Uterus (tissue), 4 donors: ENCODE measurements around the gene CHTF8. TPM values are rescaled to one million over a fixed set of nuclear protein-coding genes. Genes with fewer than 3 reads are reported as not detected.

Source experiments
- DNase-seq, 2 donors: peaks; one replicate each; pipeline ENCODE4 v3.0.0-alpha.2; 2019 to 2020
- H3K27ac ChIP-seq, 2 donors: fragments of 200-600 bp; sonication (generic); 1 replicate in 1 of 2; 2 replicates in 1 of 2; pipeline ENCODE4 v1.5.1; 2016 to 2018
- H3K27me3 ChIP-seq, 2 donors: fragments of 200-600 bp; sonication (generic); one replicate each; pipeline ENCODE4 v1.5.1; 2018 to 2019; ENCODE audit warnings: control low read depth in 1 of 2
- H3K36me3 ChIP-seq, 2 donors: fragments of 200-600 bp; sonication (generic); one replicate each; pipeline ENCODE4 v1.5.1; 2019; ENCODE audit warnings: control low read depth in 1 of 2
- H3K4me1 ChIP-seq, 2 donors: fragments of 200-600 bp; sonication (generic); one replicate each; pipeline ENCODE4 v1.5.1; 2018 to 2019; ENCODE audit warnings: control low read depth in 1 of 2
- H3K4me3 ChIP-seq, 2 donors: fragments of 200-600 bp; sonication (generic); 1 replicate in 1 of 2; 2 replicates in 1 of 2; pipeline ENCODE4 v1.5.1; 2018 to 2019; ENCODE audit warnings: mild to moderate bottlenecking in 1 of 2
- H3K9me3 ChIP-seq, 2 donors: fragments of 200-600 bp; sonication (generic); one replicate each; pipeline ENCODE4 v1.5.1; 2019; ENCODE audit warnings: control low read depth in 1 of 2
- CTCF ChIP-seq, 4 experiments: fragments of 200-600 bp in 2 of 4; fragments of 450-650 bp in 2 of 4; sonication (generic) in 2 of 4; IDR thresholded peaks; one replicate each; pipeline ENCODE4 v1.5.1; 2016 to 2019; ENCODE audit warnings: antibody characterized with exemption in 4 of 4, mild to moderate bottlenecking in 2 of 4, moderate library complexity in 1 of 4
- POLR2A ChIP-seq, 2 donors: fragments of 450-650 bp; IDR thresholded peaks; one replicate each; pipeline ENCODE4 v1.6.1; 2016; ENCODE audit warnings: antibody characterized with exemption in 2 of 2, mild to moderate bottlenecking in 1 of 2, moderate library complexity in 1 of 2
- intact Hi-C: fragments of 100-400 bp; cut with DNase I; formaldehyde crosslinking; loops from one replicate; pipeline ENCODE4 v1.15.1; 2023; ENCODE audit warnings: low total_unique reads
- total RNA-seq, 4 donors: library from RNA; depleted of rRNA in 3 of 4; stranded (reverse); fragments of >200 nt in 3 of 4; gene quantifications; one replicate each; pipeline versions ENCODE4 v1.1.0 to v1.2.4, GENCODE V29; 2014 to 2023
- donor health status: DM: yes; HTN: yes; CAD: no.

Gene CHTF8
- 100 to 1,000 TPM in 1 of 4 donors, 10 to 100 TPM in 3; 29.7 to 120 (median 65.3) TPM for total RNA-seq

GRCh38 chr16:69132424-69133252, at the start of gene CHTF8, which contains the start of gene UTP4:
Gene CHTF8 (minus strand): TSS chr16:69132588. CDS start chr16:69121458, 11,130 bp downstream.
Gene UTP4 (plus strand): TSS chr16:69132649. CDS start chr16:69133460, 811 bp downstream.
- DNase-seq = peak; percentile 78 to 84
- peak within 1 kb of the TSS; percentile 81 to 92 for H3K27ac ChIP-seq
- no peaks in the 10 kb centered on the region for H3K27me3 ChIP-seq
- no peaks in the 10 kb centered on the region for H3K36me3 ChIP-seq
- peak within 1 kb of the TSS; percentile 82 to 98 for H3K4me3 ChIP-seq
- intact Hi-C loops = no loop called here
- H3K4me1 ChIP-seq = peaks cover 0 to 12% of the 10 kb centered on the region in 2 donors
- TF ChIP-seq POLR2A (IDR thresholded peaks at IDR 0.05) = peak; percentile 95 to 98
- peak in 2 of 4 experiments; percentile 22 to 32 for TF ChIP-seq CTCF (IDR thresholded peaks at IDR 0.05)
- H3K9me3 ChIP-seq = no peaks in the 10 kb centered on the region

GRCh38 chr16:69180011-69180338, 47.6 kb upstream of the CHTF8 start:
- Histone ChIP-seq H3K27ac (peak overlapping the region; percentile 78 to 82), H3K36me3 (no peaks in the 10 kb centered on the region), H3K4me1 (peaks cover 0 to 8% of the 10 kb centered on the region in 2 donors), H3K9me3 (no peaks in the 10 kb centered on the region), H3K4me3 (no peak overlapping the region), H3K27me3 (no peaks in the 10 kb centered on the region)
- TF ChIP-seq CTCF (IDR thresholded peaks at IDR 0.05) = no peak
- no peak for TF ChIP-seq POLR2A (IDR thresholded peaks at IDR 0.05)
- intact Hi-C loops = no loop called here
- no peak for DNase-seq

GRCh38 chr16:69179328-69180010, 47.1 kb upstream of the CHTF8 start:
- Histone ChIP-seq H3K4me1 (peaks cover 0 to 9% of the 10 kb centered on the region in 2 donors), H3K36me3 (no peaks in the 10 kb centered on the region), H3K4me3 (no peak overlapping the region), H3K27me3 (no peaks in the 10 kb centered on the region), H3K9me3 (no peaks in the 10 kb centered on the region), H3K27ac (peak overlapping the region; percentile 78 to 82)
- intact Hi-C loops = no loop called here
- TF ChIP-seq CTCF (IDR thresholded peaks at IDR 0.05) = no peak
- TF ChIP-seq POLR2A (IDR thresholded peaks at IDR 0.05) = no peak
- peak; percentile 79 to 87 for DNase-seq

- DNase-seq = no peak
- H3K4me1 ChIP-seq = peaks cover 0 to 25% of the 10 kb centered on the region in 2 donors
- no peaks in the 10 kb centered on the region for H3K27me3 ChIP-seq
- H3K36me3 ChIP-seq = no peaks in the 10 kb centered on the region
- H3K27ac ChIP-seq = no peak overlapping the region
- H3K4me3 ChIP-seq = no peak overlapping the region
- H3K9me3 ChIP-seq = no peaks in the 10 kb centered on the region
- intact Hi-C loops = no loop called here
- no peak for TF ChIP-seq CTCF (IDR thresholded peaks at IDR 0.05)
- TF ChIP-seq POLR2A (IDR thresholded peaks at IDR 0.05) = no peak
These were observed 43.8 kb upstream of the CHTF8 start for GRCh38 chr16:69176033-69176800.
